Transverse colon (tissue), 4 donors: Measurements from ENCODE around the gene CKMT1A. TPM values are rescaled to one million over a fixed set of nuclear protein-coding genes. Genes with fewer than 3 reads are reported as not detected.
"Not testable (repeated sequence)": the region's sequence is repeated elsewhere in the genome, so short reads cannot be mapped to it uniquely, and the experiment has no call there.

Source experiments
- DNase-seq: peaks from one replicate; pipeline ENCODE4 v3.0.0-alpha.2; 2019
- H3K27ac ChIP-seq, 4 donors: fragments of 200-600 bp; sonication (generic); 2 replicates each; pipeline ENCODE4 v1.5.1; 2016 to 2018; ENCODE audit warnings: inconsistent platforms in 4 of 4
- H3K27me3 ChIP-seq: fragments of 200-600 bp; sonication (generic); 2 replicates; pipeline ENCODE4 v1.5.1; 2017; ENCODE audit warnings: inconsistent platforms
- H3K36me3 ChIP-seq, 4 donors: fragments of 200-600 bp; sonication (generic); 2 replicates each; pipeline ENCODE4 v1.5.1; 2017 to 2019; ENCODE audit warnings: inconsistent platforms in 4 of 4
- H3K4me1 ChIP-seq, 4 donors: fragments of 200-600 bp; sonication (generic); 2 replicates each; pipeline ENCODE4 v1.5.1; 2017 to 2020; ENCODE audit warnings: inconsistent platforms in 4 of 4
- H3K4me3 ChIP-seq, 4 donors: fragments of 200-600 bp; sonication (generic); 1 replicate in 1 of 4; 2 replicates in 3 of 4; pipeline versions ENCODE4 v1.5.1 to v1.6.1; 2017 to 2019; ENCODE audit warnings: inconsistent platforms in 4 of 4
- H3K9me3 ChIP-seq, 2 donors: fragments of 200-600 bp; sonication (generic); 2 replicates each; pipeline ENCODE4 v1.5.1; 2017 to 2019; ENCODE audit warnings: inconsistent platforms in 2 of 2
- EP300 ChIP-seq: sonication (generic); formaldehyde crosslinking; IDR thresholded peaks from one replicate; pipeline ENCODE4 v1.6.1; 2017; ENCODE audit warnings: antibody characterized with exemption, low read depth
- POLR2A ChIP-seq: fragments of 450-650 bp; IDR thresholded peaks from one replicate; pipeline ENCODE4 v1.6.1; 2016; ENCODE audit warnings: antibody characterized with exemption, mild to moderate bottlenecking, moderate library complexity
- POLR2AphosphoS5 ChIP-seq, 3 donors: sonication (generic); formaldehyde crosslinking; IDR thresholded peaks; one replicate each; pipeline ENCODE4 v1.6.1; 2016; ENCODE audit warnings: antibody characterized with exemption in 3 of 3
- WGBS, 2 donors: methylation state at CpG; one replicate each; pipeline ENCODE4 v1.1.5; 2018; ENCODE audit warnings: low coverage in 1 of 2; 5-methylcytosine and 5-hydroxymethylcytosine counted together
- in situ Hi-C, 4 donors: fragments of 200-750 bp; cut with MboI; loops; one replicate each; pipeline versions ENCODE4 v1.15.0 to v1.15.1; 2017; ENCODE audit warnings: low sequenced_read_pairs in 3 of 4, low pct_ligation_motif_present in 1 of 4, low pct_unique_long_range_greater_than_20kb in 1 of 4
- intact Hi-C: fragments of 100-400 bp; cut with DNase I; formaldehyde crosslinking; loops from one replicate; pipeline ENCODE4 v1.15.1; 2023; ENCODE audit warnings: low total_unique reads
- total RNA-seq, 4 donors: library from RNA; depleted of rRNA; stranded (reverse); fragments of >200 nt; gene quantifications; one replicate each; pipeline ENCODE4 v1.1.0, GENCODE V29; 2016
- TF ChIP-seq, protein P1 (sequence below), 5 experiments: fragments of 200-600 bp in 3 of 5; fragments of 450-650 bp in 2 of 5; sonication (generic) in 3 of 5; IDR thresholded peaks; 1 replicate in 2 of 5; 2 replicates in 3 of 5; pipeline ENCODE4 v1.5.1; 2016 to 2017; ENCODE audit warnings: antibody characterized with exemption in 5 of 5, inconsistent platforms in 3 of 5, mild to moderate bottlenecking in 2 of 5, moderate library complexity in 1 of 5

The CKMT1A gene
- total RNA-seq, 4 donors from 2014 or later: 103 to 213 (median 149) TPM

DNA sequence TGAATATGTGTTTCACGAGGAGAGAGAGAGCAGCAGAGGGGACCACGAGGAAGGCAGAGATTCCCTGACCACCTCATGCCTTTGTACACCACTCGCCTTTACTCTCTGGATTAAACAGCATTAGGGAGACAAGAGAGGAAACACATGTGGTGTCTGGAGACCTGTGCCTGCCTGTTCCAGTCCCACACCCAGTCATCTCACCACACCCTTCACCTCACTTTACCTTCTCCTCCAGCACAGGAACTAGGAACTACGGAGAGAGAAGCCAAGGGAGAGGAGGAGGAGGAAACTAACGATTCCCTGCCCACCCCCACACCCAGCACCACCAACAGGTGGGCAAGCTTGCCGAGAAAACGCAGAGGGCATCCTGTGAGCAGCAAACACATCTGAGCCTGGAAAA, 980 bp upstream of the CKMT1A start:
- DNase-seq, in situ Hi-C loops, H3K36me3 ChIP-seq, intact Hi-C loops, H3K4me1 ChIP-seq, H3K27ac ChIP-seq, H3K4me3 ChIP-seq, H3K27me3 ChIP-seq, H3K9me3 ChIP-seq: not testable (repeated sequence)
- WGBS, 2 donors: 37% methylated on average over 3 of the region's 7 CpGs; no CpG with 5 or more reads in 1 of the 2 donors

DNA sequence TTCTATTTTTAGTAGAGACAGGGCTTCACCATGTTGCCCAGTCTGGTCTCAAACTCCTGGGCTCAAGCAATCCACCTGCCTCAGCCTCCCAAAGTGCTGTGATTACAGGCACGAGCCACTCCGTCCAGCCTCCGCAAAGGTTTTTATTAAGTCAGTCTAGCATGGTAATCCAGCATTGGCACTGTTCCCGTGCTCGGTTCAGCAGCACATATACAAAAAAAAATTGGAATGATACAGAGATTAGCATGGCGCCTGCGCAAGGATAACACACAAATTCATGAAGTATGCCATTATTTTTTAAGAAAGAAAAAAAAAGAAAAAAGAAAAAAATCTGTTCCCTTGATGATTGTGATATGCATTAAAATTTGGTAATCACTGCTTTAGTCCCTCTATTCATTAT, 8.5 kb downstream of the CKMT1A start:
- no peaks in the 10 kb centered on the region for H3K4me1 ChIP-seq
- TF ChIP-seq POLR2AphosphoS5 (IDR thresholded peaks at IDR 0.05) (no peak), POLR2A (no peak), EP300 (no peak)
- TF ChIP-seq, protein P1, sequence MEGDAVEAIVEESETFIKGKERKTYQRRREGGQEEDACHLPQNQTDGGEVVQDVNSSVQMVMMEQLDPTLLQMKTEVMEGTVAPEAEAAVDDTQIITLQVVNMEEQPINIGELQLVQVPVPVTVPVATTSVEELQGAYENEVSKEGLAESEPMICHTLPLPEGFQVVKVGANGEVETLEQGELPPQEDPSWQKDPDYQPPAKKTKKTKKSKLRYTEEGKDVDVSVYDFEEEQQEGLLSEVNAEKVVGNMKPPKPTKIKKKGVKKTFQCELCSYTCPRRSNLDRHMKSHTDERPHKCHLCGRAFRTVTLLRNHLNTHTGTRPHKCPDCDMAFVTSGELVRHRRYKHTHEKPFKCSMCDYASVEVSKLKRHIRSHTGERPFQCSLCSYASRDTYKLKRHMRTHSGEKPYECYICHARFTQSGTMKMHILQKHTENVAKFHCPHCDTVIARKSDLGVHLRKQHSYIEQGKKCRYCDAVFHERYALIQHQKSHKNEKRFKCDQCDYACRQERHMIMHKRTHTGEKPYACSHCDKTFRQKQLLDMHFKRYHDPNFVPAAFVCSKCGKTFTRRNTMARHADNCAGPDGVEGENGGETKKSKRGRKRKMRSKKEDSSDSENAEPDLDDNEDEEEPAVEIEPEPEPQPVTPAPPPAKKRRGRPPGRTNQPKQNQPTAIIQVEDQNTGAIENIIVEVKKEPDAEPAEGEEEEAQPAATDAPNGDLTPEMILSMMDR (IDR thresholded peaks at IDR 0.05): no peak
- in situ Hi-C loops: no loop called here
- H3K27ac ChIP-seq: no peak overlapping the region
- no peaks in the 10 kb centered on the region for H3K9me3 ChIP-seq
- H3K36me3 ChIP-seq: no peaks in the 10 kb centered on the region
- intact Hi-C loops: no loop called here
- H3K4me3 ChIP-seq: no peak overlapping the region
- WGBS, 2 donors: 84 to 85% methylated on average over 7 of the region's 7 CpGs
- no peak for DNase-seq
- H3K27me3 ChIP-seq: no peaks in the 10 kb centered on the region

DNA sequence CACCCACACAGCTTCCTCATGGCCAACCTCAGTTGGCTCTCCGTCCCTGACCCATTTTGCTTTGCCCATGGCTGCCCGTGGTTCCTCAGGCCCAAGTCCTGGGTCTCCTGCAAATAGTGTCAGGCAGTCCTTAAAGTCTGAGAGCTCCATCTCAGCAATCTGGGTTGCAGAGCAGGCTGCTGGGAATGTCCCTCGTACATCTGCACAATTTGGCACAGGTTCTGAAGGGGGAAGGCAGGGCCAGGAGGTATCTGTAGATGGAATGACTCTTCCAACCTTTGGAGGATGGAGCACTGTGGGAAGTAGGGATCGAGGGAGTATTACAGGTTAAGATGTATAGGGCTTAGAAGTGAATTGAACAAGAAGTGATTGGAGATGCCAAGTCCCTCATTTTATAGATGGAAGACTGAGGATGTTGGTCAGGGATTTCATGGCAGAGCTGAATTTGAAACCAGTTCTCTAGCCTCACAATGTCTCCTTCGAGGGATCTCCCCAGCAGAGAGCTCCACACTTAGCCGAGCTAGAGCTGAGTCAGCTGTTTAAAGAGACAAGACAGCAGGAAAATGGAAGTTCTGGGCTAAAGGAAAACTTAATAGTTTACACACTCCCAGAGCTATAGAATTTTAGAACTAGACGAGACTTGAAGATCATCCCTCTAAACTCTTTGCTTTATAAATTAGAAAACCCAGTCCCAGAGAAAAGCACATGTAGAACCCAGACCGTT, 9.2 kb downstream of the CKMT1A start:
- Histone ChIP-seq H3K27ac (no peak overlapping the region), H3K9me3 (no peaks in the 10 kb centered on the region), H3K36me3 (no peaks in the 10 kb centered on the region), H3K4me1 (no peaks in the 10 kb centered on the region), H3K4me3 (no peak overlapping the region), H3K27me3 (no peaks in the 10 kb centered on the region)
- WGBS, 2 donors: 65 to 69% methylated on average over 6 to 8 of the region's 8 CpGs
- no peak for DNase-seq
- intact Hi-C loops: no loop called here
- in situ Hi-C loops: no loop called here
- TF ChIP-seq POLR2AphosphoS5 (IDR thresholded peaks at IDR 0.05) (no peak), EP300 (no peak), POLR2A (no peak)
- TF ChIP-seq, protein P1 (IDR thresholded peaks at IDR 0.05): no peak

DNA sequence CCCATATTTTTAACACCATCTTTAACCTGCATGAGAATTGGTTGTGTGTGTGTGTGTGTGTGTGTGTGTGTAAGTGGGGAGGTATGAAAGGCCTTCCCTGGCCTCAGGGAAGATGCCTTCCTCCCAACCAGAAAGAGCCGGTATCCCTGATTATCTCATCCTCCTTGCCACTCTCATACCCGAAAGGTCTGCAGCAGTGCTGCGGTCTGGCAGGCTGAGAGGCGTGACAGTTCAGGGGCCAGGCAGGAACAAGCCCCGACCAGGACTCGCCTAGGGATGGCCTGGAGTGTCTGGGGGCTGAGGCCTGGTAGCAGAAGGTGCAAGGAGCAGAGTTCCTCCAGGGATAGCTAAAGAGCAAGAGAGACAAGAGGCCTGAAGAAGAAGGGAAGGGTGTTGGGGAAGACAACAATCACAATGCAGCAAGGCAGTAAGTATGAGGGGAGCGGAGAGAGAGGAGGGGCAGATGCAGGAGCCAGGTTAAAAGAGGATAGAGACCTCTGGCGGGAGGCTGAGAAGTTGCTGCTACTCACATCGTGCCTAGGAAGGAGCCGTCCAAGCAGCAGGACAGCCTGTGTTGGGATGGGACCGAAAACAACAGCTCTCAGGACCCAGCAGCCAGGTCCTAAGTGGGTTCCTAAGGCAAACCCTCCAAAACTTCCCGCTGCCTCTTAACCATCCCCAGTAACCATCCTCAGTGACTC, 16.9 kb downstream of the CKMT1A start:
- WGBS, 2 donors: 78% methylated on average over 2 of the region's 12 CpGs; no CpG with 5 or more reads in 1 of the 2 donors
- DNase-seq, H3K9me3 ChIP-seq, in situ Hi-C loops, intact Hi-C loops, H3K27ac ChIP-seq, H3K27me3 ChIP-seq, H3K4me3 ChIP-seq, H3K36me3 ChIP-seq, H3K4me1 ChIP-seq: not testable (repeated sequence)

DNA sequence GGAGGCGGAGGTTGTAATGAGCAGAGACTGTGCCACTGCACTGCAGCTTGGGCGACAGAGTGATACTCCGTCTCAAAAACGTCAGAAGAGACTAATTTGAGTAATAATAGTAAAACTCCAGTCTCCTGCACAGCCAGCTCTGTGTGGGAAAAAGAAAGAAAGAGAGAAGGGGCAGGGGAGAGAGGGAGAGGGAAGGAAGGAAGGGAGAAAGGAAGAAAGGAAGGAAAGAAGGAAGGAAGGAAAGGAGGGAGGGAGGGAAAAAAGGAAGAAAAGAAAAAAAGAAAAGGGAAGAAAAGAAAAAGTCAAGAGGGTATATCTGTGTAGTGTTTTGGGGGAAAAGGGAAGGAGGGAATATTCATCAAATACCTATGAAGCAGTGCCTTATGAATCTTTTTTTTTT, 29.5 kb downstream of the CKMT1A start:
- Histone ChIP-seq H3K27me3 (no peaks in the 10 kb centered on the region), H3K4me3 (no peak overlapping the region), H3K36me3 (no peaks in the 10 kb centered on the region), H3K4me1 (no peaks in the 10 kb centered on the region), H3K27ac (no peak overlapping the region), H3K9me3 (no peaks in the 10 kb centered on the region)
- intact Hi-C loops (no loop called here), in situ Hi-C loops (no loop called here)
- DNase-seq: no peak
- TF ChIP-seq POLR2A (no peak), EP300 (no peak), POLR2AphosphoS5 (IDR thresholded peaks at IDR 0.05) (no peak)
- TF ChIP-seq, protein P1 (IDR thresholded peaks at IDR 0.05): no peak
- WGBS, 2 donors: 70 to 76% methylated on average over 2 to 4 of the region's 4 CpGs

DNA sequence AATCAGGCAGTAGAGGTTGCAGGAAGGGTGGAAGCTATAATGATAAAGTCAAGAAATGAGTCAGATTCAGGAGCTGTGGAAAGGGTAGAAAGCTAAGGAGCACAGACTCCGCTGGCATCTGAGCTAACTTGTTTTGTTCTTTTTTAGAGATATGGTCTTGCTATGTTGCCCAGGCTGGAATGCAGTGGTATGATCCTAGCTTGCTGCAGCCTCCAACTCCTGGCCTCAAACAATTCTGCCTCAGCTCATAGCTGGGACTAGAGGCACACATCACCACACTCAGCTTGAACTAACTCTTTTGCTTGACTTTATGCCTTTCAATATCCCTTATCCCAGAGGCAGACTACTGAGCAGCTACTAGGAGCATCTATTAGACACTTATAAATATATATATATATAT, 32.6 kb downstream of the CKMT1A start:
- H3K27me3 ChIP-seq, in situ Hi-C loops, DNase-seq, H3K4me3 ChIP-seq, H3K4me1 ChIP-seq, intact Hi-C loops, H3K9me3 ChIP-seq, H3K27ac ChIP-seq, H3K36me3 ChIP-seq: not testable (repeated sequence)
- 100% methylated on average over 1 of the region's 1 CpG; no CpG with 5 or more reads in 1 of the 2 donors for WGBS, 2 donors

DNA sequence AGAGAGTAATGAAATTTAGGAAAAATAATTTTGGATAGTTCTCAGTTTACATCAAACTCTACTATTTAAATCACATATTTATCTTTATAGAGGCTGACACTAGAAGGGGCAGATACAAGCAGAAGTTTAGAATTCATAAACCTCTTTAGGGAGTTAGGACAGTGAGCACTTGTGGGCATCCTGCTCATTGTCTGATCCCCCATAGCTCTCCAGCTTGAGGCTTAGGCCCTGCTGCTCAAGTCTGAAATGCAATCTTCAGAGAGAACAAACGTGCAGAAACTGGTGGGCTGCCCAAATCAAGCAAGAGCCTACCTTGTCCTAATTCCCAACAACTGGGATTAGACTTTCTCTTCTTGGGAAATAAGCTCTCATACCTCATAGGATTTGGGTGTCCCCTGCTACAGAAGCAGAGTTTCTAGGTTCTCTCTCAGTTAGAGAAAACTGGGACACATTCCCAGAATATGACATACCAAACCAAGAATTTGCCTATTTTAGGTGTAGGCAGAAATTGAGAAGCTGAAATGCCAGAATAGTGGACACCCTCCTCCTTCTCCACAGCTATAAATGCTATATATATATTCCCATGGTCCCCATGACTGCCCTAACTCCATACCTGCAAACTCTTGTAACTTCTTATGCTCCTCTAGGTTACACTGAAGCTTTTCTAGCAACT, 34.5 kb downstream of the CKMT1A start:
- intact Hi-C loops, H3K27me3 ChIP-seq, H3K9me3 ChIP-seq, H3K4me1 ChIP-seq, H3K27ac ChIP-seq, in situ Hi-C loops, H3K4me3 ChIP-seq, H3K36me3 ChIP-seq, DNase-seq: not testable (repeated sequence)
- 33% methylated on average over 1 of the region's 1 CpG; no CpG with 5 or more reads in 1 of the 2 donors for WGBS, 2 donors
